ENCODE data around the gene NGEF.

- TF ChIP-seq, protein P1, sequence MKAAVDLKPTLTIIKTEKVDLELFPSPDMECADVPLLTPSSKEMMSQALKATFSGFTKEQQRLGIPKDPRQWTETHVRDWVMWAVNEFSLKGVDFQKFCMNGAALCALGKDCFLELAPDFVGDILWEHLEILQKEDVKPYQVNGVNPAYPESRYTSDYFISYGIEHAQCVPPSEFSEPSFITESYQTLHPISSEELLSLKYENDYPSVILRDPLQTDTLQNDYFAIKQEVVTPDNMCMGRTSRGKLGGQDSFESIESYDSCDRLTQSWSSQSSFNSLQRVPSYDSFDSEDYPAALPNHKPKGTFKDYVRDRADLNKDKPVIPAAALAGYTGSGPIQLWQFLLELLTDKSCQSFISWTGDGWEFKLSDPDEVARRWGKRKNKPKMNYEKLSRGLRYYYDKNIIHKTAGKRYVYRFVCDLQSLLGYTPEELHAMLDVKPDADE (conservative IDR thresholded peaks at IDR 0.05; ENCODE audit: control insufficient read depth, low read depth, low read length) = no peak
- TF ChIP-seq KDM4B (IDR thresholded peaks at IDR 0.05; ENCODE audit: borderline replicate concordance in 2 of 2, low read depth in 1 of 2) (no peak), HDAC1 (IDR thresholded peaks at IDR 0.05) (no peak), SMAD3 (CRISPR knock-in tag; conservative IDR thresholded peaks at IDR 0.05) (no peak), ZZZ3 (IDR thresholded peaks at IDR 0.05) (no peak), ZBTB11 (CRISPR knock-in tag; IDR thresholded peaks at IDR 0.05) (no peak), FOXK2 (conservative IDR thresholded peaks at IDR 0.05 in 1 of 2, IDR thresholded peaks at IDR 0.05 in 1 of 2; ENCODE audit: low read depth in 2 of 2) (no peak), ZBTB43 (CRISPR knock-in tag; IDR thresholded peaks at IDR 0.05) (no peak), HMGN3 (IDR thresholded peaks at IDR 0.05; ENCODE audit: borderline replicate concordance, extremely low read depth, insufficient read length, low read depth, low read length) (no peak), TEAD4 (IDR thresholded peaks at IDR 0.05; ENCODE audit: low read length) (no peak), TEAD4 (CRISPR knock-in tag; IDR thresholded peaks at IDR 0.05; ENCODE audit: borderline replicate concordance) (no peak), ATF7 (IDR thresholded peaks at IDR 0.05) (no peak), MAZ (CRISPR knock-in tag; conservative IDR thresholded peaks at IDR 0.05 in 1 of 2, IDR thresholded peaks at IDR 0.05 in 1 of 2) (no peak)
These were observed 126.4 kb downstream of the NGEF start for GRCh38 chr2:232886632-232887031.

All from K562 (cell line).